ENCODE results near the gene SLC35C1. TPM values are rescaled to one million over a fixed set of nuclear protein-coding genes. Genes with fewer than 3 reads are reported as not detected.

The SLC35C1 gene
- polyA plus RNA-seq, 1 donor (not counting 4 experiments of a cell fraction or from before 2014, with no cell fraction given), result 4.9 TPM

DNA sequence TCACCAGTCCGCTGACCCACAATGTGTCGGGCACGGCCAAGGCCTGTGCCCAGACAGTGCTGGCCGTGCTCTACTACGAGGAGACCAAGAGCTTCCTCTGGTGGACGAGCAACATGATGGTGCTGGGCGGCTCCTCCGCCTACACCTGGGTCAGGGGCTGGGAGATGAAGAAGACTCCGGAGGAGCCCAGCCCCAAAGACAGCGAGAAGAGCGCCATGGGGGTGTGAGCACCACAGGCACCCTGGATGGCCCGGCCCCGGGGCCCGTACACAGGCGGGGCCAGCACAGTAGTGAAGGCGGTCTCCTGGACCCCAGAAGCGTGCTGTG lies 6.1 kb downstream of the SLC35C1 start:
- Histone ChIP-seq H3K4me3 (ENCODE audit: control insufficient read depth in 2 of 3, extremely low read depth in 1 of 3, insufficient read depth in 2 of 3, low read depth in 1 of 3, low read length in 3 of 3) (no peak overlapping the region), H3K27ac (ENCODE audit: control insufficient read depth, insufficient read depth, low read length) (no peak overlapping the region), H3K27me3 (ENCODE audit: control insufficient read depth, extremely low read depth, insufficient read depth, low read length) (no peaks in the 10 kb centered on the region), H3K9ac (ENCODE audit: control insufficient read depth, extremely low read depth, insufficient read depth, low read length) (no peak overlapping the region), H3K9me1 (ENCODE audit: control insufficient read depth, extremely low read depth, insufficient read depth, low read length) (peaks cover 2% of the 10 kb centered on the region), H3K4me1 (ENCODE audit: control insufficient read depth, extremely low read depth, insufficient read depth, low read length) (peaks cover 17% of the 10 kb centered on the region), H3K4me2 (ENCODE audit: control insufficient read depth, extremely low read depth, insufficient read depth, low read depth, low read length) (no peak overlapping the region), H3K36me3 (ENCODE audit: control insufficient read depth in 2 of 2, extremely low read depth in 1 of 2, insufficient read depth in 2 of 2, low read length in 2 of 2) (peaks cover 17 to 18% of the 10 kb centered on the region in 2 experiments), H3K79me2 (ENCODE audit: control insufficient read depth, insufficient read depth, low read length) (peaks cover 18% of the 10 kb centered on the region), H3K9me3 (ENCODE audit: control insufficient read depth, low read depth, low read length) (no peaks in the 10 kb centered on the region), H2AFZ (ENCODE audit: control insufficient read depth, low read length) (no peak overlapping the region), H4K20me1 (ENCODE audit: control insufficient read depth, extremely low read depth, insufficient read depth, low read length) (peaks cover 4% of the 10 kb centered on the region)
- DNase-seq (ENCODE audit: low read depth, low spot score) (no peak), FAIRE-seq (no peak)
- dilution Hi-C loops (cut with MboI; ENCODE audit: extremely low pct_ligation_motif_present, low sequenced_read_pairs), result no loop called here
- TF ChIP-seq EZH2 (IDR thresholded peaks at IDR 0.05; ENCODE audit: low read length), result no peak

DNA sequence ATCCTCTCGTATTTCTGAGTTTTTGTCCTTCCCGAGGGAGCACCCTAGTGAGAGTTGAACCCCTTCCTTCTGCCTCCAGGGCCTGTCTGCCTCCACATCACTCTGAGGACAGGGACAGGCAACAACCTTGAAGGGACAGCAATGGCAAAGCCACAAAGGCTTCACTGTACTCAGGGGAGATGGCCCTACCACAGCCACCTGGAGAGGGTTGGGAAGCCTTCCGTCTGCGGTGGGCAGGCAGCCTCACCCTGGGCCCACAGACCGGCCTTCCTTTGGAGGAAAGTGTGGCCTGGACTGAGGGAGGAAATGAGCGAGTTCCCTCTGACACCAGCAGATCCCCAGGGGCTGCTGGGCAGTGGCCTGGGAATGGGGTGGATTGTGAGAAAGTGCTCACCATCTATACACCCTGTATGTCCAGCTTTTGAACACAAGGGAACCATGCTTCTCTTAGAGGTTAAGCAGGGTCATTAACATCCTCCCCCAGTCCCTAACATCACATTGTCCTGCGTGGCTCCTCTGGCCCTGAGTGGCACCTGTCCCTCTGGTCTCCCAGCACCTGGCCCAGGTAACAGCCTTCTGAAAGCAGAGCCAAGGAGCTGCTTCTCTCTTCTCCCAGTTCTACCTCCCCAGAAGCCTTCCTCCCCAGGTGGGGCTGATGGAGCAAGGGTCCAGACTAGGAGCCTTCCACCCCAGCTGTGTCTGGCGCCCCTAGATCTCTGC lies 6.8 kb downstream of the SLC35C1 start:
- Histone ChIP-seq H3K4me3 (ENCODE audit: control insufficient read depth in 2 of 3, extremely low read depth in 1 of 3, insufficient read depth in 2 of 3, low read depth in 1 of 3, low read length in 3 of 3) (no peak overlapping the region), H2AFZ (ENCODE audit: control insufficient read depth, low read length) (no peak overlapping the region), H3K9ac (ENCODE audit: control insufficient read depth, extremely low read depth, insufficient read depth, low read length) (no peak overlapping the region), H4K20me1 (ENCODE audit: control insufficient read depth, extremely low read depth, insufficient read depth, low read length) (peaks cover 4% of the 10 kb centered on the region), H3K36me3 (ENCODE audit: control insufficient read depth in 2 of 2, extremely low read depth in 1 of 2, insufficient read depth in 2 of 2, low read length in 2 of 2) (peaks cover 14 to 17% of the 10 kb centered on the region in 2 experiments), H3K79me2 (ENCODE audit: control insufficient read depth, insufficient read depth, low read length) (peaks cover 12% of the 10 kb centered on the region), H3K27me3 (ENCODE audit: control insufficient read depth, extremely low read depth, insufficient read depth, low read length) (no peaks in the 10 kb centered on the region), H3K27ac (ENCODE audit: control insufficient read depth, insufficient read depth, low read length) (no peak overlapping the region), H3K4me2 (ENCODE audit: control insufficient read depth, extremely low read depth, insufficient read depth, low read depth, low read length) (no peak overlapping the region), H3K9me1 (ENCODE audit: control insufficient read depth, extremely low read depth, insufficient read depth, low read length) (peaks cover 2% of the 10 kb centered on the region), H3K4me1 (ENCODE audit: control insufficient read depth, extremely low read depth, insufficient read depth, low read length) (peaks cover 11% of the 10 kb centered on the region), H3K9me3 (ENCODE audit: control insufficient read depth, low read depth, low read length) (no peaks in the 10 kb centered on the region)
- TF ChIP-seq, protein P1, sequence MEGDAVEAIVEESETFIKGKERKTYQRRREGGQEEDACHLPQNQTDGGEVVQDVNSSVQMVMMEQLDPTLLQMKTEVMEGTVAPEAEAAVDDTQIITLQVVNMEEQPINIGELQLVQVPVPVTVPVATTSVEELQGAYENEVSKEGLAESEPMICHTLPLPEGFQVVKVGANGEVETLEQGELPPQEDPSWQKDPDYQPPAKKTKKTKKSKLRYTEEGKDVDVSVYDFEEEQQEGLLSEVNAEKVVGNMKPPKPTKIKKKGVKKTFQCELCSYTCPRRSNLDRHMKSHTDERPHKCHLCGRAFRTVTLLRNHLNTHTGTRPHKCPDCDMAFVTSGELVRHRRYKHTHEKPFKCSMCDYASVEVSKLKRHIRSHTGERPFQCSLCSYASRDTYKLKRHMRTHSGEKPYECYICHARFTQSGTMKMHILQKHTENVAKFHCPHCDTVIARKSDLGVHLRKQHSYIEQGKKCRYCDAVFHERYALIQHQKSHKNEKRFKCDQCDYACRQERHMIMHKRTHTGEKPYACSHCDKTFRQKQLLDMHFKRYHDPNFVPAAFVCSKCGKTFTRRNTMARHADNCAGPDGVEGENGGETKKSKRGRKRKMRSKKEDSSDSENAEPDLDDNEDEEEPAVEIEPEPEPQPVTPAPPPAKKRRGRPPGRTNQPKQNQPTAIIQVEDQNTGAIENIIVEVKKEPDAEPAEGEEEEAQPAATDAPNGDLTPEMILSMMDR (optimal IDR thresholded peaks at IDR 0.05 in 1 of 3, IDR thresholded peaks at IDR 0.05 in 1 of 3, conservative IDR thresholded peaks at IDR 0.05 in 1 of 3; ENCODE audit: extremely low read depth in 1 of 3, insufficient read depth in 2 of 3, low read length in 3 of 3), result no peak
- no peak for TF ChIP-seq EZH2 (IDR thresholded peaks at IDR 0.05; ENCODE audit: low read length)
- FAIRE-seq (no peak), DNase-seq (ENCODE audit: low read depth, low spot score) (no peak)
- dilution Hi-C loops (cut with MboI; ENCODE audit: extremely low pct_ligation_motif_present, low sequenced_read_pairs), result no loop called here
